NT2/D1 (cell line): Measurements from ENCODE around the gene RDH5.

Experiments
- YY1 ChIP-seq: IDR thresholded peaks from 2 replicates; pipeline ENCODE4 v1.6.1; 2011; ENCODE audit not compliant: insufficient read length, insufficient read depth
- ZNF274 ChIP-seq: IDR thresholded peaks from 2 replicates; pipeline ENCODE4 v1.6.1; 2011; ENCODE audit warnings: mild to moderate bottlenecking, low read depth, low read length

DNA sequence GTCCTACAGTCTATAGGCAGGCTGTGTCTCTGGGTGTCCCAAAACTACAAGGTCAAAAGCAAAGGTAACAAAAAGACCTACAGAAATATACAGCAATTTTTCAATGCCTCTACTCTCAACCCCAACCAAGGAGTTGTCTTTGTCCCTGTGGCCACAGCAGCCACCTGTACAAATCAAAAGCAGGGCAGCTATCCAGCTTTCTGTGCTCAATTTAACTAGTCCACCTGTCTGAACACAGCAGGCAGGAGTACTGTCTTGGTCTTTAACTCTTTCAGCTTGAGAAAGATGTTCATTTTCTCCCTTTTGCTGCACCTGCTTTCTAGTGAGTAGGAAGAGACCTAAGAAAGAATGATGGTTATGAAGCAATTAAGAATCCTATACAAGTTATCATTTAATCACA, 42.5 kb downstream of the RDH5 start:
- no peak for TF ChIP-seq ZNF274
- no peak for TF ChIP-seq YY1
